Measurements from ENCODE around the gene PREX1.

The PREX1 gene

GRCh38 chr20:48748556-48748955, 79.2 kb downstream of the PREX1 start:
- DNase-seq: no peak

- no peak for DNase-seq
Observed at GRCh38 chr20:48747840-48748414, 79.9 kb downstream of the PREX1 start.

- DNase-seq: no peak
Observed at GRCh38 chr20:48745330-48745729, 82.5 kb downstream of the PREX1 start.

- no peak for DNase-seq
Observed at GRCh38 chr20:48744515-48744914, 83.3 kb downstream of the PREX1 start.

- no peak for DNase-seq
Observed at GRCh38 chr20:48743807-48744206, 84.0 kb downstream of the PREX1 start.

- DNase-seq: no peak
Observed at GRCh38 chr20:48742912-48743680, 84.7 kb downstream of the PREX1 start.

GRCh38 chr20:48742233-48742632, 85.6 kb downstream of the PREX1 start:
- DNase-seq: no peak

- no peak for DNase-seq
Observed at GRCh38 chr20:48741669-48742068, 86.1 kb downstream of the PREX1 start.

- DNase-seq: no peak
Observed at GRCh38 chr20:48740712-48741111, 87.1 kb downstream of the PREX1 start.

- DNase-seq: no peak
Observed at GRCh38 chr20:48740292-48740649, 87.5 kb downstream of the PREX1 start.

- peak; percentile 75 for DNase-seq
Observed at GRCh38 chr20:48739395-48740291, 88.2 kb downstream of the PREX1 start.

GRCh38 chr20:48738399-48739304, 89.1 kb downstream of the PREX1 start:
- DNase-seq: peak; percentile 95

- DNase-seq: no peak
Observed at GRCh38 chr20:48738094-48738398, 89.8 kb downstream of the PREX1 start.

- no peak for DNase-seq
Observed at GRCh38 chr20:48737434-48738093, 90.2 kb downstream of the PREX1 start.

GRCh38 chr20:48736636-48737035, 91.2 kb downstream of the PREX1 start:
- DNase-seq: no peak

- no peak for DNase-seq
Observed at GRCh38 chr20:48736231-48736630, 91.6 kb downstream of the PREX1 start.

- DNase-seq: no peak
Observed at GRCh38 chr20:48735112-48735511, 92.7 kb downstream of the PREX1 start.

- no peak for DNase-seq
Observed at GRCh38 chr20:48734104-48734749, 93.6 kb downstream of the PREX1 start.

- DNase-seq: no peak
Observed at GRCh38 chr20:48733296-48733790, 94.5 kb downstream of the PREX1 start.

- DNase-seq: no peak
Observed at GRCh38 chr20:48732081-48732829, 95.5 kb downstream of the PREX1 start.

GRCh38 chr20:48731536-48731935, 96.3 kb downstream of the PREX1 start:
- no peak for DNase-seq

All from activated CD4-positive, alpha-beta T cell treated with anti-CD3 and anti-CD28 coated beads, Interleukin-2, Interleukin-6, amounts not matched to agents 100 ng/mL and 50 ng/mL, durations not matched to agents 16 hours and 8 hours (primary cell).